GM19043 (cell line): ENCODE data around the gene DLX1.
"Not testable (repeated sequence)": the region's sequence is repeated elsewhere in the genome, so short reads cannot be mapped to it uniquely, and the experiment has no call there.

Experiments used
- ATAC-seq: cut with Tn5 transposase; IDR thresholded peaks from one replicate; pipeline ENCODE4 v1.9.1; 2021; ENCODE audit warnings: low read depth; ENCODE audit not compliant: unreplicated experiment

DLX1 gene

GRCh38 chr2:172063446-172063845 is 21.9 kb upstream of the DLX1 start:
- no peak for ATAC-seq

- no peak for ATAC-seq
Observed at GRCh38 chr2:172065111-172065510, 20.2 kb upstream of the DLX1 start.

GRCh38 chr2:172066394-172066886 is 18.9 kb upstream of the DLX1 start:
- no peak for ATAC-seq

GRCh38 chr2:172067905-172068304 is 17.4 kb upstream of the DLX1 start:
- not testable (repeated sequence) for ATAC-seq

- no peak for ATAC-seq
Observed at GRCh38 chr2:172070936-172071335, 14.4 kb upstream of the DLX1 start.

- ATAC-seq = no peak
Observed at GRCh38 chr2:172072303-172072702, 13.0 kb upstream of the DLX1 start.

GRCh38 chr2:172072706-172073105 is 12.6 kb upstream of the DLX1 start:
- ATAC-seq = no peak

- no peak for ATAC-seq
Observed at GRCh38 chr2:172073518-172073917, 11.8 kb upstream of the DLX1 start.

- no peak for ATAC-seq
Observed at GRCh38 chr2:172074254-172074653, 11.1 kb upstream of the DLX1 start.

- ATAC-seq = no peak
Observed at GRCh38 chr2:172079416-172079815, 5.9 kb upstream of the DLX1 start.

- ATAC-seq = no peak
Observed at GRCh38 chr2:172079838-172080640, 5.3 kb upstream of the DLX1 start.

GRCh38 chr2:172080641-172081220 is 4.6 kb upstream of the DLX1 start:
- ATAC-seq = no peak

- no peak for ATAC-seq
Observed at GRCh38 chr2:172081221-172082022, 3.9 kb upstream of the DLX1 start.

GRCh38 chr2:172082105-172082943 is 3.0 kb upstream of the DLX1 start:
- no peak for ATAC-seq

GRCh38 chr2:172082944-172083627 is 2.2 kb upstream of the DLX1 start:
- ATAC-seq = no peak

- no peak for ATAC-seq
Observed at GRCh38 chr2:172083628-172084394, 1.5 kb upstream of the DLX1 start.

- ATAC-seq = no peak
Observed at GRCh38 chr2:172084395-172084644, 987 bp upstream of the DLX1 start.

GRCh38 chr2:172084645-172085459 is 455 bp upstream of the DLX1 start:
- peak; percentile 82 for ATAC-seq
